OCI-LY3 (cell line): ENCODE data around the gene UBALD2.
"Not testable (repeated sequence)": the region's sequence is repeated elsewhere in the genome, so short reads cannot be mapped to it uniquely, and the experiment has no call there.

Source experiments
- H2AFZ ChIP-seq: fragments of 200-600, 300-600 bp; shearing (Covaris generic); 2 replicates; pipeline ENCODE4 v1.6.0; 2014; ENCODE audit warnings: antibody characterized with exemption, low read depth, low read length
- H3K27ac ChIP-seq: fragments of 200-600, 300-600 bp; sonication (generic); 2 replicates; pipeline ENCODE4 v1.5.1; 2014; ENCODE audit warnings: mild to moderate bottlenecking, low read length, moderate library complexity, mixed read lengths
- H3K27me3 ChIP-seq: fragments of 200-600, 300-600 bp; sonication (generic); 2 replicates; pipeline ENCODE4 v1.6.1; 2014; ENCODE audit warnings: low read depth, low read length, mixed read lengths
- H3K36me3 ChIP-seq: fragments of 200-600, 300-600 bp; sonication (generic); replicated peaks from 2 replicates; pipeline ENCODE3; 2014; ENCODE audit warnings: low read depth, low read length, mixed read lengths
- H3K4me1 ChIP-seq: fragments of 300-600, 200-600 bp; sonication (generic); 2 replicates; pipeline ENCODE4 v1.6.1; 2014; ENCODE audit warnings: low read length, mixed read lengths
- H3K4me2 ChIP-seq: fragments of 200-600, 300-600 bp; sonication (generic); 2 replicates; pipeline ENCODE4 v1.6.1; 2014; ENCODE audit warnings: low read length, mixed read lengths
- H3K4me3 ChIP-seq: fragments of 300-600, 200-600 bp; sonication (generic); 2 replicates; pipeline ENCODE4 v1.5.1; 2014; ENCODE audit warnings: antibody characterized with exemption, mild to moderate bottlenecking, low read length, moderate library complexity
- H3K79me2 ChIP-seq: fragments of 300-600, 200-600 bp; shearing (Covaris generic); 2 replicates; pipeline ENCODE4 v1.6.1; 2014; ENCODE audit warnings: mild to moderate bottlenecking, low read length, mixed read lengths
- H3K9ac ChIP-seq: fragments of 300-600, 200-600 bp; shearing (Covaris generic); 2 replicates; pipeline ENCODE4 v1.6.0; 2014; ENCODE audit warnings: mild to moderate bottlenecking, low read length, moderate library complexity
- H3K9me3 ChIP-seq: fragments of 200-600, 300-600 bp; shearing (Covaris generic); 2 replicates; pipeline ENCODE4 v1.6.1; 2014; ENCODE audit warnings: low read length, mixed read lengths; ENCODE audit not compliant: insufficient read depth
- H4K20me1 ChIP-seq: fragments of 200-600, 300-600 bp; sonication (generic); 2 replicates; pipeline ENCODE4 v1.6.1; 2016; ENCODE audit warnings: low read length, mixed read lengths; ENCODE audit not compliant: insufficient read depth
- EZH2phosphoT487 ChIP-seq: fragments of 200-600 bp; shearing (Covaris generic); IDR thresholded peaks from 2 replicates; pipeline ENCODE4 v1.6.1; 2018; ENCODE audit warnings: antibody characterized with exemption, mixed run types, low read depth
- TF ChIP-seq, protein P1 (sequence below): fragments of 200-600, 300-600 bp; sonication (generic); IDR thresholded peaks from 2 replicates; pipeline ENCODE4 v1.5.1; 2014; ENCODE audit warnings: antibody characterized with exemption, low read length, low read depth

The UBALD2 gene

DNA sequence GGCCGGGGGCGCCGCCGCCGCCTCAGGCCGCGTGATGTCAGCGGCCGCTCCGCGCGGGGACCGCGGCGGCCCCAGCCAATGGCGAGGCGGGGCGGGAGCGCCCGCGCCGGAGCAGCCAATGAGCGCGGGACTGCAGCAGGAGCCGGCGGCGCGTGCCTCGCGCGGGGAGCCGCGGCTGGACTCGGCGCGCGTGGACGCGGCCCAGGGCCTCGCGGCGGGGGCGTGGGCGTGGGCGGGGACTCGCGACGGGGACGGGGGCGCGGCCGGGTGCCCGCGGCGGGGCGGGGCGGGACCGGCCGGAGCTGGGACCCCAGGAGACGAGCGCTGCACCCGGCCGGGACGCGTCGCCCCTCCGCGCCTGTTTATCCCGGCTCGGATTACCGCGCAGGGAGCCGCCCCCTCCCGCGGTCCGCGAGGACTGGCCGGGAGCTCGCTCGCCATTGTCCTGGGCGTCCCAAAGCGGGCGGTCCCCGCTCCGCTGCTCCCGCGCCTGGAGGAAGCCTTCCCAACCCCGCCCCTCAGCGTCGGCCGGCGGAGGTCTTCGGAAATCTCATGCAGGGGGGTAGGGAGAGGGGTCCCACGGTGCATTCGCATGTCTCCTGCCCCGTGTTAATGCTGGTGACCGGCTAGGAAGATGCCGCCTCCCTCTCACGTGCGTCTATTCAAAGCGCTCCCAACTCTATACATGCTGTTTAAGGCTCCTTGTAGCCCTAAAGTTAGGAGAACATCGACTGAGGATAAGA lies 24.5 kb upstream of the UBALD2 start, which contains the start of gene RNF157:
Gene RNF157, minus strand, starts transcription at position 33 of the 743 bp plus-strand sequence. CDS start 253 bp downstream, outside the sequence.
- TF ChIP-seq EZH2phosphoT487: no peak
- TF ChIP-seq, protein P1, sequence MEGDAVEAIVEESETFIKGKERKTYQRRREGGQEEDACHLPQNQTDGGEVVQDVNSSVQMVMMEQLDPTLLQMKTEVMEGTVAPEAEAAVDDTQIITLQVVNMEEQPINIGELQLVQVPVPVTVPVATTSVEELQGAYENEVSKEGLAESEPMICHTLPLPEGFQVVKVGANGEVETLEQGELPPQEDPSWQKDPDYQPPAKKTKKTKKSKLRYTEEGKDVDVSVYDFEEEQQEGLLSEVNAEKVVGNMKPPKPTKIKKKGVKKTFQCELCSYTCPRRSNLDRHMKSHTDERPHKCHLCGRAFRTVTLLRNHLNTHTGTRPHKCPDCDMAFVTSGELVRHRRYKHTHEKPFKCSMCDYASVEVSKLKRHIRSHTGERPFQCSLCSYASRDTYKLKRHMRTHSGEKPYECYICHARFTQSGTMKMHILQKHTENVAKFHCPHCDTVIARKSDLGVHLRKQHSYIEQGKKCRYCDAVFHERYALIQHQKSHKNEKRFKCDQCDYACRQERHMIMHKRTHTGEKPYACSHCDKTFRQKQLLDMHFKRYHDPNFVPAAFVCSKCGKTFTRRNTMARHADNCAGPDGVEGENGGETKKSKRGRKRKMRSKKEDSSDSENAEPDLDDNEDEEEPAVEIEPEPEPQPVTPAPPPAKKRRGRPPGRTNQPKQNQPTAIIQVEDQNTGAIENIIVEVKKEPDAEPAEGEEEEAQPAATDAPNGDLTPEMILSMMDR: no peak
- no peaks in the 10 kb centered on the region for H3K9me3 ChIP-seq
- H3K27ac ChIP-seq: no peak within 1 kb of the TSS
- H3K27me3 ChIP-seq: no peaks in the 10 kb centered on the region
- H3K79me2 ChIP-seq: no peaks in the 10 kb centered on the region
- no peak within 1 kb of the TSS for H3K4me2 ChIP-seq
- H3K4me1 ChIP-seq: peaks cover 20% of the 10 kb centered on the region
- H2AFZ ChIP-seq: no peak within 1 kb of the TSS
- no peaks in the 10 kb centered on the region for H4K20me1 ChIP-seq
- H3K9ac ChIP-seq: no peak within 1 kb of the TSS
- H3K36me3 ChIP-seq: no peaks in the 10 kb centered on the region
- no peak within 1 kb of the TSS for H3K4me3 ChIP-seq

DNA sequence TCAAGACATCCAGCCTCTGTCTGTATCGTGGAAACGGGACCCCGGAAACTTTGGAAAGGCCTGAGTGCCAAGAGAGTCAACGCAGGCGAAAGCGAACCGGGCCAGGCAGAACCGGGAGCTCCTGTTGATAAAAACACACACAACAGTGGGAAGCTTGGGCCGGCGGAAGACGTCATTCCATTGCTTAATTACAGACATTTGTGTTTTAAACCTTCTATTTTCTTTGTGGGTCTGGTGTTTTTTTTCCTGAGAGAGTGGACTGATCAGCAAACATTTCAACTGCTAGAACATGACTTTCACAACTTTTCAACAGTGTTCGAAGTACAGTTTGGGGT lies 24.0 kb upstream of the UBALD2 start:
- Histone ChIP-seq H3K4me1 (peaks cover 25% of the 10 kb centered on the region), H3K9ac (no peak overlapping the region), H3K27me3 (no peaks in the 10 kb centered on the region), H3K9me3 (no peaks in the 10 kb centered on the region), H3K4me2 (no peak overlapping the region), H2AFZ (no peak overlapping the region), H3K79me2 (no peaks in the 10 kb centered on the region), H3K36me3 (no peaks in the 10 kb centered on the region), H3K27ac (no peak overlapping the region), H4K20me1 (no peaks in the 10 kb centered on the region), H3K4me3 (no peak overlapping the region)
- no peak for TF ChIP-seq EZH2phosphoT487

DNA sequence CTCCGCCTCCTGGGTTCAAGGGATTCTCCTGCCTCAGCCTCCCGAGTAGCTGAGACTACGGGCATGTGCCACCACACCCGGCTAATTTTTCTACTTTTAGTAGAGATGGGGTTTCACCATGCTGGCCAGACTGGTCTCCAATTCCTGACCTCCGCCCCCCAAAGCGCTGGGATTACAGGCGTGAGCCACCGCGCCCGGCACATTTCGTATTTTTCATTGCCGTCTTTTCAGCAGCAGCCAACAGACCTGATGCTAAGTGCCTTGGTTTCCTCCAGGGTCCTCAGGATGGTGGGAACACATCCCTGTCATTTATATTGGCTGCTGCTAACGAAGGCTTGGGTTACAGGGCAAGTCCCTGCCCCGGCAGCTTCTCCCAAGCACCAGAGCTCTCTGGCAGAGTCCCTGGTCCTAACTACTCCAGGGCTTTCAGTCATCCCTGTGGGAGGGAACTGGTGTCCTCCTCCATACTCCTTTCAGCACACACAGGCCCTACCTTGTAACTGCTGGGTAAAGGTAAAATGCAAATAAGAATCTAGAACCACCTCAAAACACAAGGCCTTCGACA lies 23.4 kb upstream of the UBALD2 start:
- Histone ChIP-seq H3K4me3 (no peak overlapping the region), H2AFZ (no peak overlapping the region), H3K4me2 (no peak overlapping the region), H3K79me2 (no peaks in the 10 kb centered on the region), H3K9me3 (no peaks in the 10 kb centered on the region), H4K20me1 (no peaks in the 10 kb centered on the region), H3K27ac (no peak overlapping the region), H3K36me3 (no peaks in the 10 kb centered on the region), H3K9ac (no peak overlapping the region), H3K4me1 (peaks cover 29% of the 10 kb centered on the region), H3K27me3 (no peaks in the 10 kb centered on the region)
- TF ChIP-seq, protein P1: no peak
- no peak for TF ChIP-seq EZH2phosphoT487

DNA sequence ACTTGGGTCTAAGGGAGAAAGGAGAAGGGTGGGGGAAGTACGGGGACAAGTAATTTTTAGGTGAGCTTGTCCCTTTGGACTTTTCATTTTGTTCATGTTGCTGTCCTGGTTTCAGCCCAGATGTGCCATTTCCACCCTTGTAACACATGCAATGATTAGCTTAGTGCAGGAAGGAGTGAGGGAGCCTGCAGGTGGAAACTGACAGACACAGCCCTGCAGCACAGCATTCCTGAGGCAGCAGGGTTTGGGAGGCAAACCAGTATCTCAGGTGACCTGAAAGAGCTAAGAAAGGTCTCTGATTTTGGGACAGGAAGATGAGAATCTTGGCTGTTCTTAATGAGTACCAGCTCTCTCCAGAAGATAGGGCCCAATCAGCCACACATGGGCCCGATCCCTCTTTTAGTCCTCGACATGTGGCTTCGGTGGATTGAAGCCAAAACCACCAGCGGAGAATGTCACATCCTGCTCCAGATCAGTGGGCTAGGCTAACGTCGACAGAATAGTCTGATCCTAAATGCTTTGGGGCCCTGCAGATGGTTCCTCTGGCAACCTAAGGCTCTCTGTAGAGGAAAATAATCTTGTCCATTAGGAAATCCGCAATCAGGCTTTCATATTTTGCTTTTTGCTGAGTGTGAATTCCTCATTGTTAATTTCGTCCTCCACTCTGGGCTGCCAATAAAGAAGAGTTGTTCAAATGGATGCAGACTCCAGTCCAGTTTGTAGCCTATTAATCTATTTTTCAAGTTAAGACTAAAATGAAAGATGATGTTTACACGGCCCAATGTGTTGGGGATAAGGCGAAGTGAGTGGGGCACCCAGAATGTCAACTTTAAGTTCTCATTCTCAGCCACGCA lies 21.1 kb upstream of the UBALD2 start:
- no peak for TF ChIP-seq EZH2phosphoT487
- TF ChIP-seq, protein P1: no peak
- Histone ChIP-seq H3K36me3 (no peaks in the 10 kb centered on the region), H3K9ac (no peak overlapping the region), H3K4me2 (no peak overlapping the region), H3K27me3 (no peaks in the 10 kb centered on the region), H3K9me3 (no peaks in the 10 kb centered on the region), H2AFZ (no peak overlapping the region), H3K27ac (no peak overlapping the region), H3K4me1 (peaks cover 34% of the 10 kb centered on the region), H4K20me1 (no peaks in the 10 kb centered on the region), H3K4me3 (no peak overlapping the region), H3K79me2 (no peaks in the 10 kb centered on the region)

DNA sequence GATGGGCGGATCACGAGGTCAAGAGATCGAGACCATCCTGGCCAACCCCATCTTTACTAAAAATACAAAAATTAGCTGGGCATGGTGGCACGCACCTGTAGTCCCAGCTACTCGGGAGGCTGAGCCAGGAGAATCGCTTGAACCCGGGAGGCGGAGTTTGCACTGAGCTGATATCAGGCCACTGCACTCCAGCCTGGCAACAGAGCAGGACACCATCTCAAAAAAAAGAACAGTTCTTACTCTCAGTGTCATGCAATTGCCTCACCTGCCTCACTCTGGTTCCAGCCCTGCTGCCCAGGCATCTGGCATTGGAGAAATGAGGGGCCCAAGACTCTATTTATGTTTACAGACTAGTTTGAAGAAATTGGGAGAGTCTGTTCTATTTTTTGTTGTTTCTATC lies 20.4 kb upstream of the UBALD2 start:
- H3K4me1 ChIP-seq: peaks cover 34% of the 10 kb centered on the region
- H3K4me2 ChIP-seq, H3K36me3 ChIP-seq, H2AFZ ChIP-seq, H3K27ac ChIP-seq, H4K20me1 ChIP-seq, H3K4me3 ChIP-seq, H3K9me3 ChIP-seq, H3K9ac ChIP-seq, H3K79me2 ChIP-seq, H3K27me3 ChIP-seq: not testable (repeated sequence)
